GM21528 (cell line): ENCODE measurements around the gene SLBP.

Experiments used
- ATAC-seq: cut with Tn5 transposase; IDR thresholded peaks from one replicate; pipeline ENCODE4 v1.9.1; 2021; ENCODE audit warnings: mild to moderate bottlenecking, moderate library complexity; ENCODE audit not compliant: unreplicated experiment, low FRiP score

The SLBP gene

DNA sequence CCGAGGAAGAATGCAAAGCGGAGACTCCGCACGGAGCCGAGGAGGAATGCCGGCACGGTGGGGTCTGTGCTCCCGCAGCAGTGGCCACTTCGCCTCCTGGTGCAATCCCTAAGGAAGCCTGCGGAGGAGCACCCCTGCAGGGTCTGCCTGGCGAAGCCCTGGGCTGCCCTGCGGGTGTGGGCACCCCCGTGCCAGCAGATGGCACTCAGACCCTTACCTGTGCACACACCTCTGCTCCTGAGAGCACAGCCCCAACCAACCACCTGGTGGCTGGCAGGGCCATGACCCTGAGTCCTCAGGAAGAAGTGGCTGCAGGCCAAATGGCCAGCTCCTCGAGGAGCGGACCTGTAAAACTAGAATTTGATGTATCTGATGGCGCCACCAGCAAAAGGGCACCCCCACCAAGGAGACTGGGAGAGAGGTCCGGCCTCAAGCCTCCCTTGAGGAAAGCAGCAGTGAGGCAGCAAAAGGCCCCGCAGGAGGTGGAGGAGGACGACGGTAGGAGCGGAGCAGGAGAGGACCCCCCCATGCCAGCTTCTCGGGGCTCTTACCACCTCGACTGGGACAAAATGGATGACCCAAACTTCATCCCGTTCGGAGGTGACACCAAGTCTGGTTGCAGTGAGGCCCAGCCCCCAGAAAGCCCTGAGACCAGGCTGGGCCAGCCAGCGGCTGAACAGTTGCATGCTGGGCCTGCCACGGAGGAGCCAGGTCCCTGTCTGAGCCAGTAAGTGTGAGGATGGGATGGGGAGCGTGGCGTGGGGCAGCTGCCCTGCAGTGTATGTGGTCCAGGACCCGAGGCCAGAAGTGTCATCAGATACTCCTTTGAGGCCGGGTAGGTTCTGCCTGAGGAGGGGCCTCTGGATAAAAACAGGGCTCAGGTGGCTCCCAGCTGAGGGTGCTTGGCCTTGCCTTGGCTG, 16.2 kb upstream of the SLBP start:
- ATAC-seq: no peak

DNA sequence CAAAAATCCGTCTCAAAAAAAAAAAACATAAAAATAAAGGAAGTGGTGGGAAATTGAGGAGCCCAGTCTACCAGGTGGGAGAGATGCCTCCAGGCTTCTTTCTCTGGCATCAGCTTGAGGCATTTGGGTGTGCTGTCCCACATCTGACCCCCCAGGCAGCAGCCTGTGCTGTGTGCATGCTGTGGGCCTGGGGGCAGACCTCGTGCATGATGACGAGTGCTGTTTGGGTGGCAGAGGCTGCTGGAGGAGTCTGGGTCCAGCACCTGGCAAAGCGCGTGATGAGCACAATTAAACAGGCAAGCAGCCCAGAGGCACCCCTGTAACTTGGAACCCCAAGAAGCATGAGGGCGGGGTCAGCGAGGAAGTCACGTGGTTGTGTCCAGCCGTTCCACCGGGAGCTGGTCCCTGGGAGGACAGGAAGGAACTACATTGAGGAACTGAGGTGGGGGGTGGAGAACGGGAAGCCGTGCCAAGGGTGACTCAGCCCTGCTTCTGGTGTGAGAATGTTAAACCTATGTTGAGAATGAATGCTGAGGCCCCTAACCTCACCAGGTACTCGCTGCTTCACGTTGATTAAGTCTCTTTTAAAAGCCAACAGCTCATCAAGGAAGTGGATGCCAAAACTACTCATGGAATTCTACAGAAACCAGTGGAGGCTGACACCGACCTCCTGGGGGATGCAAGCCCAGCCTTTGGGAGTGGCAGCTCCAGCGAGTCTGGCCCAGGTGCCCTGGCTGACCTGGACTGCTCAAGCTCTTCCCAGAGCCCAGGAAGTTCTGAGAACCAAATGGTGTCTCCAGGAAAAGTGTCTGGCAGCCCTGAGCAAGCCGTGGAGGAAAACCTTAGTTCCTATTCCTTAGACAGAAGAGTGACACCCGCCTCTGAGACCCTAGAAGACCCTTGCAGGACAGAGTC, 15.3 kb upstream of the SLBP start:
- ATAC-seq: no peak

DNA sequence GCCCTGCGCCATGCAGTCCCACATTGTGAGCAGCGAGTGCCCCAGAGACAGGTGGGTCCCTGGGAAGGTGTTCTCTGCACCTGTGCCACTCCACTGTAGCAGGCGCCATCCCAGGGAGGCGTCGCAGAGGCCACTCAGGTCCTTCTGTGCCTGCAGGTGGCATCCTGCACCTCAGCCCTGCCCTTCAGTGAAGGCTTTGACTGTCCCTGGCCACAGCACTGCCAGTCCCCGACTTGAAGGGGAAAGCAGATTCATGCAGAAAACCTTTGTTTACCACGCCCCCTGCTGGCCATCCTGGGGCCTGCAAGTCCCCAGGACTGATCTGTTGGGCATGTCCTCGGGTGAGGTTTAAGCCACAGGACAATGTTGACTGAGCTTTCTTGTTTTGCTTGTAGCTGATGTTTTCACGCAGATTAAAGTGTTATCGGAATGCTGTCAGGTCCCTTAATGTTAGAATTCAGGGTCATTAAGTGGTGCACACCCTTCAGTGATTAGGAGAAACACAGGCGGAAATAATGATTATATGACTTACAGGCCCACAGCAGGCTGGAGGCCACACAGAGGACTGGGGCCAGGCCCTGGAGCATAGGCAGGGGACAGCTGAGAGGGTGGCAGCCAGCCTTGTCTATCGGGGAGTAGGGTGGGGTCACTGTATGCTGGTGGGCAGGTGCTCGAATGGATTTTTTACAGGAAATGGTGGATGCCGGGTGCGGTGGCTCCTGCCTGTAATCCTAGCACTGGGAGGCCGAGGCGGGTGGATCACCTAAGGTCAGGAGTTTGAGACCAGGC, 14.2 kb upstream of the SLBP start:
- no peak for ATAC-seq

DNA sequence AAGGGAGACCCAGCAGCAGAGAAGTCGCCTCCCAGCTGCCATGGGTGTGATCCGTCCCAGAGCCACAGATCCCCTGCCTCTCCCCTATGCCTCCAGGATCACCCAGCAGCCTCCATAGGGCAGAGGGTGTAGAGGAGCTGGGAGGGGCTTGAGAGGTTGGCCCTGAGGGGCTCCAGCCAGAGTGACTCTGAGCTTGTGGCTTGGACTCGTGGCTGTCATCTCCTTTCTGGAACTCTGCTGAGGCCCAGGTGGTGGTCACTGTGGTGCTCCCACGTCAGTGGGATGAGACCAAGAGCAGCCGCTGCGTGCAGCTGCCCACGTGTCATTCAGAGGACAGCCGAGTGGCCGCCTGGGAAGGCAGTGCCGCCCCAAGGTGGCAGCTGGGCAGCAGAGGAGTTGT, 13.4 kb upstream of the SLBP start:
- ATAC-seq: no peak

DNA sequence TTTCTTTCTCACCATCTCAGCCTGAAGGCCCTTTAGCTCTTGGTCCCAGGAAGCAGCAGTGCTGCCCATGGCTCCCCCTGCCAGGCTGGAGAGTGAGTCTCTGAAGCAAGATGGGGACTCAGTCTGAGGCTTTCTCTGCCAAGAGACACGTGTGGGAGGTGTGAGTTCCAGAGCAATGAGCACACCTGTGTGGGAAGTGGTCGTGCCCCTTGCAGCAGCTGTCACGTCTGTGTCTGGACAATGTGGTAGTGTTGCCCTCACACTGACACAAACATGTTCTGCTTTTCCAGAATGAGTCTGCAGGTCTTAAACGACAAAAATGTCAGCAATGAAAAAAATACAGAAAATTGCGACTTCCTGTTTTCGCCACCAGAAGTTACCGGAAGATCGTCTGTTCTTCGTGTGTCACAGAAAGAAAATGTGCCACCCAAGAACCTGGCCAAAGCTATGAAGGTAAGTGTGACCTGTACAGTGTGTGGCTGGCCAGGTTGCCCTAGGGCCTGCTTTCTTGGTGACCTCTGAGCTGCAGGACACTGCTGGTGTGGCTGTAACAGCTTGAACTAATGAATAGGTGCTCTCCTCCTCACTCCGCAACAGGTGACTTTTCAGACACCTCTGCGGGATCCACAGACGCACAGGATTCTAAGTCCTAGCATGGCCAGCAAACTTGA, 11.1 kb upstream of the SLBP start:
- no peak for ATAC-seq

DNA sequence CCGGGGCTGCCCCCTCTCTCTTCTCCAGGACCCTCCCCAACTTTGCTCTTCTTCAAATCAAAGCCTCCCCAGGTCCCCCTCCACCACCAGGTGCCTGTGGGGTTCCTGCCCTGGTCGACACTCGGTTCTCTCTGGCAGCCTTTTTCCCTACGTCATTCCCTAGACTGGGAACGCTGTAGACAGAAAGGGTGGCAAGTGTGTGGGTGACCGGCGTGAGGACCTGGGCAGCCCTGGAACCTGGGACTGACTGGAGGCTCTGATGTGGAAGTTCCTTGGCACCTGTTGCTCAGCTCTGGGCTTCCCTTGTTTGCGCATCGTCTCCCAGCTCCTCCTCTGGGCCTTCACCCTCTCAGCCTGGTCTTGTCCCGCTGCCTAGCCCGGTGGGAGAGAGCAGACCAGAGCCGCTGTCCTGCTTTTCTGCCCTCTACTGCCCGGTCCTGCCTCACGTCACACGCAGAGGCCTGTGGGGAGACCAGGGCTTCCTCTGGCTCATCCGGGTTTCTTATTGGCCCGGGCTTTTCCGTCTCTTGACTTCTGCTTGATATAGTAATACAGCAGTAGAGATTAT, 10.5 kb upstream of the SLBP start:
- no peak for ATAC-seq

DNA sequence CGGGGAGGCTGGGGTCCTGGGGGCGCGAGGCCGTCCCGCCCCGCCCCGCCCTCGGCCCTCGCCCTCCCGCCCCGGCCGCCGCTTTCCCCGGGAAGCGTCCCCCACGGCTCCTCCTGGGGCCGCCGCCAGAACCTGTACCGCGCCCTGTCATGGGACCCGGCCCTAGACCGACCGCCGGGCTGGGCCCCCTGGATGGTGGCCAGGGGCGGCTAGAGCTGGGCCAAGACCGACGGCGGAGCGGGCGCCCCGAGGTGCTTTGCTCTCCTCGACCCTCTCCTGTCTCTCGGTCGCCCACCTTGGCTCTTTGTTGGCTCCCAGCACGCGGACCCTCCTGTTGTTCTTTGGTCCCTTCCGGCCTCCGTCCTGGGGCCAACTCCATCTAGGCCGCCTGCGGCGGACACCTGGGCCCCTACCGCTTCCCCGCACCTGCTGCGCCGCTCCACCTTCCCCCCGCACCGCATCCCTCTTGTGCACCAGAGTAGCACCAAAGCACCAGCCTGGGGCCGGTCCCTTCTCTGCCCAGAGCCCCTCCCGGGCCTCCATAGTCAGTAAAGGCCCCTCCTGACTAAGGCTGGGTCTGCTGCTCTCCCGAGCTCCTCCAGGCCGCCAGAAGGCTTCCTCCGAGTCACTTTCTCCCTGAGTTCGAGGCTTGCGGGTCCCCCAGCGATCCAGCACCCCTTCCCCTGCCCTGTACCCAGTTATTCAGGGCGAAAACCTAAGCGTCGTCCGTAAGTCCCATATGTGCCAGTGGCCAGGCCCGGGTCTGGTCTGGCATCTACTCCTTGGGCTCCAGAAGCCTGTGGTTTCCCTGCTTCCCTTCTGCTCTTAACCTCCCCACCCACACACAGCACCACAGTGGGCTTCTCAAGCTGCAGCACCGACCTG, 9.8 kb upstream of the SLBP start:
- no peak for ATAC-seq

DNA sequence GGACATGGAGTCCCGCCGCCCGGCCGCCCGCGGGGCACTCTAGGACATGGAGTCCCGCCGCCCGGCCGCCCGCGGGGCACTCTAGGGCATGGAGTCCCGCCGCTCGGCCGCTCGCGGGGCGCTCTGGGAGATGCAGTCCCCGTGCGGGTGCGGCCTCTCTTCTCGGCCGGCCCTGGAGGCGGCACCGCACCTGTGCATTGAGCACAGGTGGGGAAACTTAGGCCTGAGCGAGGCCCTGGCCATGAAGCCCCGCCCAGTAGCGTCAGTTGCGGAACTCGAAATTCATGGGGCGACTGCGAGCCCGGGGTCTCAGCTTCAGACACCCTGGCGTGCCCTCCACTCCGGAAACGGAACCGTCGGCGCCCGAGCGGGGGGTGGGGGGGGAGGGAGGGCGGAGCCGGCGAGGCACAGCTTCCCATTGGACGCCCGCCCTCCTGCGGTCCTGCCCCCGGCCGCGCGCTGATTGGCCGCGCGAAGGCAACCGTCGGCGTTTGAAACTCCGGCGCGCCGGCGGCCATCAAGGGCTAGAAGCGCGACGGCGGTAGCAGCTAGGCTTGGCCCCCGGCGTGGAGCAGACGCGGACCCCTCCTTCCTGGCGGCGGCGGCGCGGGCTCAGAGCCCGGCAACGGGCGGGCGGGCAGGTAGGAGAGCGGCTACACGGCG, 9.0 kb upstream of the SLBP start, which contains the start of the genes TACC3 and TMEM129:
TACC3 (plus strand) TSS at position 519 of the 663 bp plus-strand sequence. CDS start 1,901 bp downstream, outside the sequence.
TMEM129 (minus strand) TSS at position 321 of the 663 bp plus-strand sequence. CDS start 486 bp downstream, outside the sequence.
- peak; percentile 72 for ATAC-seq

DNA sequence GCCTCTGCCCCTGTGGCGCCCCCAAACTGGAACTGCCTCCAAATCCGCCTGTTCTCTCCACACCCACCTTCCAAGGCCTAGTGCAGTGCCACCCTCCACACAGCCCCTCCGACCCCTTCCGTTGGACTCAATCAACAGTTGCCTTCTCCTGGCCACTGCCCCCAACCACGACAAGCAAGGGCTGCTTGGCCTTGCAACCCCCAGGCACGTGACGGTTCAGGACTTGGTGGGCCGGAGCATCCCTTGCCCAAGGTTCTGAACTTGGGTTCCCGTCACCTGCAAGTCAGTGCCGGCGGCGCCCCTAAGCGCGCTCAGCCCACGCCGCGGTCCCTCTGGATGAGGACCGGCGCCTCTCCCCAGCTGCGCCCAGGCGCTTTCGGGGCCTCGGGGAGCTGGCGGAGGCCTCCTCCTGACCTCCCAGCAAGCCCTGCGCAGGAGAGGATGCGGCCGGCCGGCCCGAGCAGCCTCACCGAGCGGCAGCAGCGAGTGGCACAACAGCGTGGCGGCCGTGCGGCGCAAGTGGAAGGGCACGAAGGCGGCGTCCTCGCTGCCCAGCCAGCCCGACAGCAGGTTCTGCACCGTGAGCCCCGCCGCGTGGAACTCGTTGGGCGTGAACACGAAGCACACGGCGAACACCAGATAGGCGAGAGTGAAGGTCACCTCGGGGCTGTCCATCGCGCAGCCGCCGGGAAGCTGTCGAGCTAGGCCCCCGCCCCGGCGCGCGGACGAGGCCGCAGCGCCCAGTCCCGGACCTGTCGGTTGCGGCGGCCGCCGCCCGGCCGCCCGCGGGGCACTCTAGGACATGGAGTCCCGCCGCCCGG, 8.3 kb upstream of the SLBP start:
- peak; percentile 14 for ATAC-seq

DNA sequence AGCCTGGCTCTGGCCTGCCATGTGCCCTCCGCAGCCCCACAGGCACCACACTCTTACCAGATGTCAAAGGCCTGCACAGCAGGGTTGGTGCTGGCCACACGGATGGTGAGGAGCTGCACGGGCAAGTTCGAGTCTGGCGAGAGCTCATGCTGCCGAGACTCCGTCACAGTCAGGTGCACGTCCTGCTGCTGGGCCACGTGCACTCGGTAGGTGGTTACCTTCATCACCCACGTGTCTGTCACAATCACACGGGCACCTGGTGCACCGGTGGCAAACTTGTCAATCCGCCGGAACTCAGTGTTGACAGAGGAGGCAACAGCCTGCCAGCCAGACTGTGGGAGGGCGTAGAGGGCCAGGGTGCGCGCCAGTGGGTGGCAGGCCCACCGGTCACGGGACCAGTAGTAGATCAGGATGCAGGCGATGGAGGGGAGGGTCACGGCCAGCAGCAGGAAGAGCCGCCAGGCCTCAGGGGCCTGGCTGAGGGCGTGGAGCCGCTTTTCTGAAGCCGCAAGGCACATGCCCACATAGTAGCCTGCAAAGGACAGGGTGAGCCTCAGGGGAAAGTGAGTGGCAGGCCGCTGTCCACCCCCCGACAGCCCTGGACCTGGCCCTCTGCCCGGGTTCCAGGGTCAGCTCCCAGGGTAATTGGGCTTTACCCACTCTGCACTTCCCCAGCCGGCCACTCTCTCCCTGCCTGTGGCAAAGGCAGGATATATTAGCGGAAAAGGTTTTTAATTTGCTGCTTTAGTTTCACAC, 6.2 kb upstream of the SLBP start:
- no peak for ATAC-seq

DNA sequence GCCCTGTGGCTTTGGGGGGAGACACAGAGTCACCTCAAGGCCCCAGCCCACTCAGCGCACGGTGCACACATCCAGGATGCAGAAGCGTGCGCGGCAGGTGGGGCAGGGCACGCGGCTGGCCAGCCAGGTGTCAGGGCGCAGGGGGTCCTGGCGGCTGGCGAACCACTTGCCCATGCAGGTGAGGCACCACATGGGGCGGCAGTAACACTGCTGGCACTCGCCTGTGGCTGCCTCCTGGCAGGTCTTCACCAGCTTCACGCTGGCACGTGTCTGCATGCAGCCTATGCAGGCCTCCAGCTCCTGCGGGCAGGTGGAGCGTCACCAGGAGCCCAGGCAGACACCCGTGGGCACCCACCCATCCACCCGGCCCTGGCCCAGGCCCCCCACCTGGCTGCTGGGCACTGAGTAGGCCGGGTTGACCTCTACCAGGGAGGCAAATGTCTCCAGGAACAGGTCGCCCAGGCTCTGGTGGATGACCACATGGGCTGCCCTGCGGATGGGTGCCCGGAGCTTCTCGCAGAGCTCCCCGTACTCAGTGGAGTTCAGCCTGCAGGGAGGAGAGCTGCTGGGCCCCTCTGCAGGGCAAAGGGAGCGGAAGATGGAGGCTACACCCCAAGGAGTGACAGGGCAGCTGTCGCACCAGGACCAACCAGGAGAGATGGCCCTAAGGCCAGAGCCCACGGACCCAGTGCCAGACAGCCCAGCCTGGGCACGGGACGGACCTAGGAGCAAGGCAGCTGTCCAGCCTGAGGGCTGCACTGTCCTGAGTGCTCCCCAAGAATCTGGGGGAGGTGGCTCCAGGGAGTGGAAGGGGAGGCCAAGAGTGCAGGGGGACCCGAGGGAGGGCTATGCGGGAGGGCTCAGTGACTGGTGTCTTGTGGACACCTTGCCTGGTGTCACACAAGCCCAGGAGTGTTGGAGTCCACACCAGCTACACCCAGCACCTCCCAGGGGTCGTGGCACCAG, 5.3 kb upstream of the SLBP start:
- no peak for ATAC-seq

DNA sequence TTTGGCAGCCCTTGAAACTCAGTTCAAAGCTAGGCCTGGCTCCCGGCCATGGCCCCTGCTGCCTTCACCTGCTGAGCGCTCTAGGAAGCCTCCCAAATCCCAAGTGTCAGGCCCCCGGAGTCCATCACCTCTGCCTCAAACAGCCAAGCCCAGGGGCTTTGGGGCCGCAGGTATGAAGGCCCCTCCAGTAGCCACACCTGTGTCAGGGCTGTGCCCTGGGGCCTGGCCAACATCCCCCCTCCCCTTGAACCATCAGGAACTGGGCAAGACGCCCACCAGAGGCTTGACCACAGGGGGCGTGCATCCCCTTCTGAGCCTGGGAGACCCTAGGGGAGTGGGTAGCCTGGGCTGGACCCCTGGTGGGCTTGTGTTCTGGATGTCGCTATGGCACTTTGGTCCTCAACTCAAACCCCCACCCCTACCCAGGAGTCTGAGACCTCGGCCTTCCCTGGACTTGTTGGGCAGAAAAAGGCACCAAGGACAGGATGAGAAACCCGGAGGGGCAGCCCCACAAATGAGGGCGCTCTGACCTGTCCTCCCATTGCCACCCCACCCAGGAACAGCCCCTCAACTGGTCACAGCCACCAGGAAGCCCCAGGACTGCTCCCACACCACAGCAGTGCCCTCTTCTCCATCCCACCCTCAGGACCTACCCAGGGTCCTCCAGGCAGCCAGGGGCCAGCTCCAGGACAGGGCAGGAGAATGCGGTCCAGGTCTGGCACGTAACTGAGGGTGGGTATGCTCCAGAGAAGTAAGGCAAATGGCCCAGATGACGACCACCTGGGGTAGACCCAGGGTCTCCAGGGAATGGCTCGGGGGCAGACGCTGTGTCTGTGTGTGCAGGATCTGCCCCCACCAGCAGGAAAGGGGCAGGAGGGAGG, 4.2 kb upstream of the SLBP start:
- no peak for ATAC-seq

DNA sequence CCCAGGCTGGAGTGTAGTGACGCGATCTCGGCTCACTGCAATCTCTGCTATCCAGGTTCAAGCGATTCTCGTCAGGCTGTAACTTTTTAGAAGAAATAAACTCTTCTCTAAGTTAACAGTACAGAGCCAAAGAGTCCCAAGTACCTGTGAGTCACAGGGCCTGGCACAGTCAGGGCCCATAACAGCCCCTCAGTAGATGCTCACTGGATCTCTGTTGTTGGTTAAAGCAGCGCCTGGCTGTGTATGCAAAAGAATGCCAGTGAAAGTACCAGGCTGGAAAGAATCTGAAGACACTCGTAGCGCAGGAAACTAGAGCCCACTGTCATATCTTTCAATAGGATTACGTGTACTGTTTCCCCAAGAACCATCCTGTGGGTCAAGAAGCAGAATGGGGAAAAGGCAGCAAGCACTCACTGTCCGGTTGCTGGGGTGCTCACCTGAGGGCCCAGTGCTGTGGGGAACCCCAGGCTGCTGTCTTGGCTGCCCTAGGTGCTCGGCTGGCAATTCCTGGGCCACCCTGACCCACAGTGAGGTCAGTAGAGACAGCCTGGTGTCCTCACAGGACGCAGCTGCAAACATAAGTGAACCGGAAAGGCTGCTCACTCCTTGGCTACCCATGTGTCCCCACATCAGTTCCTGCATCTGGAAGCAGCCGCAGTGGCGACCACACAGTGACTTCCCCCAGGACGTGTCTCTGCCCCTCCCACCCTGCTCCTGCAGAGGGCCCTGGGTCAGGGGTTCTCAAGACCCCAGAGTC, 3.1 kb upstream of the SLBP start:
- ATAC-seq: no peak
